ENCODE measurements around the gene SLIT3. TPM values are rescaled to one million over a fixed set of nuclear protein-coding genes. Genes with fewer than 3 reads are reported as not detected.
"Not testable (repeated sequence)": the region's sequence is repeated elsewhere in the genome, so short reads cannot be mapped to it uniquely, and the experiment has no call there.

The SLIT3 gene
- total RNA-seq, 2 donors from 2014 or later, result 6.6 to 6.7 TPM

GRCh38 chr5:169218176-169218575 lies 82.8 kb downstream of the SLIT3 start:
- no peak for ATAC-seq
- peak in 1 of 4 donors; percentile 14 for DNase-seq
- H3K4me3 ChIP-seq, result no peak overlapping the region
- TF ChIP-seq, protein P1, sequence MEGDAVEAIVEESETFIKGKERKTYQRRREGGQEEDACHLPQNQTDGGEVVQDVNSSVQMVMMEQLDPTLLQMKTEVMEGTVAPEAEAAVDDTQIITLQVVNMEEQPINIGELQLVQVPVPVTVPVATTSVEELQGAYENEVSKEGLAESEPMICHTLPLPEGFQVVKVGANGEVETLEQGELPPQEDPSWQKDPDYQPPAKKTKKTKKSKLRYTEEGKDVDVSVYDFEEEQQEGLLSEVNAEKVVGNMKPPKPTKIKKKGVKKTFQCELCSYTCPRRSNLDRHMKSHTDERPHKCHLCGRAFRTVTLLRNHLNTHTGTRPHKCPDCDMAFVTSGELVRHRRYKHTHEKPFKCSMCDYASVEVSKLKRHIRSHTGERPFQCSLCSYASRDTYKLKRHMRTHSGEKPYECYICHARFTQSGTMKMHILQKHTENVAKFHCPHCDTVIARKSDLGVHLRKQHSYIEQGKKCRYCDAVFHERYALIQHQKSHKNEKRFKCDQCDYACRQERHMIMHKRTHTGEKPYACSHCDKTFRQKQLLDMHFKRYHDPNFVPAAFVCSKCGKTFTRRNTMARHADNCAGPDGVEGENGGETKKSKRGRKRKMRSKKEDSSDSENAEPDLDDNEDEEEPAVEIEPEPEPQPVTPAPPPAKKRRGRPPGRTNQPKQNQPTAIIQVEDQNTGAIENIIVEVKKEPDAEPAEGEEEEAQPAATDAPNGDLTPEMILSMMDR (IDR thresholded peaks at IDR 0.05), result no peak
- TF ChIP-seq POLR2A (IDR thresholded peaks at IDR 0.05), result no peak
- no peak overlapping the region for H3K27ac ChIP-seq
- no peaks in the 10 kb centered on the region for H3K36me3 ChIP-seq (replicated peaks in 1 of 2; ENCODE audit: insufficient read depth in 1 of 2, low read depth in 2 of 2)
- WGBS, 2 donors, result 56 to 57% methylated on average over 2 of the region's 2 CpGs
- H3K9me3 ChIP-seq, result no peaks in the 10 kb centered on the region
- H3K4me1 ChIP-seq, result peaks cover 7% of the 10 kb centered on the region
- intact Hi-C loops (cut with DNase I), result no loop called here
- no peaks in the 10 kb centered on the region for H3K27me3 ChIP-seq

GRCh38 chr5:169216866-169217265 lies 84.1 kb downstream of the SLIT3 start:
- ATAC-seq (no peak), DNase-seq (no peak)
- TF ChIP-seq POLR2A (IDR thresholded peaks at IDR 0.05), result no peak
- TF ChIP-seq, protein P1 (IDR thresholded peaks at IDR 0.05), result no peak
- no peak overlapping the region for H3K4me3 ChIP-seq
- intact Hi-C loops (cut with DNase I), result no loop called here
- no peaks in the 10 kb centered on the region for H3K36me3 ChIP-seq (replicated peaks in 1 of 2; ENCODE audit: insufficient read depth in 1 of 2, low read depth in 2 of 2)
- WGBS, 2 donors, result 79 to 81% methylated on average over 8 of the region's 8 CpGs
- H3K27ac ChIP-seq, result no peak overlapping the region
- no peaks in the 10 kb centered on the region for H3K27me3 ChIP-seq
- H3K4me1 ChIP-seq, result peaks cover 7% of the 10 kb centered on the region
- no peaks in the 10 kb centered on the region for H3K9me3 ChIP-seq

DNA sequence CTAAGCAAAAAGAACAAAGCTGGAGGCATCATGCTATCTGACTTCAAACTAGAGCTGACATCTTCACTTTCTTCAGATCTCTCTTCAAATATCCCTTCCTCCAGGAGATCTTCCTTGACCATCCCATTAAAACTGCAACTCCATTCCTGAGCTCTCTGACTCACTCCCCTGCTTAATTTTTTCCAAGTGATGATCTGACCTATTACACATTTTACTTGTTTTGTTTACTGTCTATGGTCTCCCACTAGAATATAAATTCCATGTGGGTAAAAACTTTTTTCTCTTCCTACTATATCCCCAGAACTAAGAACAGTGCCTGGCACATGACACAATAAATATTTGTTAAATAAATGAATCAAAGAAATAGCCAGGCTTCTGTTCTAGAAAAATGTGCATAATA lies 87.5 kb downstream of the SLIT3 start:
- H3K9me3 ChIP-seq, result no peaks in the 10 kb centered on the region
- H3K27ac ChIP-seq, result no peak overlapping the region
- no peaks in the 10 kb centered on the region for H3K27me3 ChIP-seq
- no peak overlapping the region for H3K4me3 ChIP-seq
- no peaks in the 10 kb centered on the region for H3K36me3 ChIP-seq (replicated peaks in 1 of 2; ENCODE audit: insufficient read depth in 1 of 2, low read depth in 2 of 2)
- no peak for ATAC-seq
- intact Hi-C loops (cut with DNase I), result no loop called here
- DNase-seq, result no peak
- TF ChIP-seq, protein P1 (IDR thresholded peaks at IDR 0.05), result no peak
- TF ChIP-seq POLR2A (IDR thresholded peaks at IDR 0.05), result no peak
- no peaks in the 10 kb centered on the region for H3K4me1 ChIP-seq

DNA sequence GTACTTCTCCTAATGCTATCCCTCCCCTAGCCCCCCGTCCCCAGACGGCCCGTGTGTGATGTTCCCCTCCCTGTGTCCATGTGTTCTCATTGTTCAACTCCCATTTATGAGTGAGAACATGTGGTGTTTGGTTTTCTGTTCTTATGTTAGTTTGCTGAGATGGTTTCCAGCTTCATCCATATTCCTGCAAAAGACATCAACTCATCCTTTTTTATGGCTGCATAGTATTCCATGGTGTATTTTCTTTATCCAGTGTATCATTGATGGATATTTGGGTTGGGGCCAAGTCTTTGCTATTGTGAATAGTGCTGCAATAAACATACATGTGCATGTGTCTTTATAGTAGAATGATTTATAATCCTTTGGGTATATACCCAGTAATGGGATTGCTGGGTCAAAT lies 89.2 kb downstream of the SLIT3 start:
- H3K27ac ChIP-seq; H3K27me3 ChIP-seq; H3K4me3 ChIP-seq; intact Hi-C loops (cut with DNase I); H3K36me3 ChIP-seq (replicated peaks in 1 of 2; ENCODE audit: insufficient read depth in 1 of 2, low read depth in 2 of 2); ATAC-seq; H3K4me1 ChIP-seq; H3K9me3 ChIP-seq; DNase-seq: not testable (repeated sequence)
- 73 to 85% methylated on average over 3 of the region's 3 CpGs for WGBS, 2 donors

DNA sequence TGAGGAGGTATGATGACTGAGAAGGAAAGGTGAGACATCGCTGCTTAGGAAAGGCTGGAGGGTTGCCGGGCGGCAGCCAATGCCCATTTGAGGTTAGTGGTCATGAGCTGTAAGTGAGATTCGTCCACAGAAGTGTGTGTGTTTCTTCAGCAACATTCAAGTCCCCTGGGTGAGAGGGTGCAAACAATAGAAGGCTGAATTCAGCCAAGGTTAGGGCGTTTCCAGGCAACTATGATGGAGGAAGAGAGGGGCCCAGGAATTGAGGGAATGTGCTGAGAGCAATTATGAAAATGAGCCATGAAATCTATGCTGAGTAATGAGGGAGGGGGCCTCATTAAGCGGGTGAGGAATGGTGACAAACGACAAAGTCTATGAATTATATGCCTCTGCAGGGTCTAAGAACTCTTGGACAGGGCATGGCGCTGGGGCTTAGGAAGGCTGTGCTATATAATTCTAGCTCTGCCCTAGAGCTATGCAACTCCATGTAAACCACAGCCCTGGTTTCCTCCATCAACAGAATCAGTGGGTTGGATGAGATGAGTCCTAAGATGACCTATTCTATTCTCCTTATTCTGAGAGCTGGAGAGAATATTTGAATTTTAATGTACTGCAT lies 96.0 kb downstream of the SLIT3 start:
- TF ChIP-seq, protein P1 (IDR thresholded peaks at IDR 0.05), result no peak
- no peak for TF ChIP-seq POLR2A (IDR thresholded peaks at IDR 0.05)
- Histone ChIP-seq H3K27ac (no peak overlapping the region), H3K27me3 (no peaks in the 10 kb centered on the region), H3K4me3 (no peak overlapping the region), H3K9me3 (peaks cover 0 to 3% (median 0%) of the 10 kb centered on the region in 3 donors), H3K4me1 (no peaks in the 10 kb centered on the region), H3K36me3 (replicated peaks in 1 of 2; ENCODE audit: insufficient read depth in 1 of 2, low read depth in 2 of 2) (no peaks in the 10 kb centered on the region)
- intact Hi-C loops (cut with DNase I), result loop anchor here (10.0 kb wide), 1 partner anchor 210 kb away; no protein-coding TSS in a partner anchor
- WGBS, 2 donors, result 63 to 70% methylated on average over 8 of the region's 8 CpGs
- ATAC-seq (no peak), DNase-seq (no peak)
